HepG2 (cell line): ENCODE results near the gene EMID1. TPM values are rescaled to one million over a fixed set of nuclear protein-coding genes. Genes with fewer than 3 reads are reported as not detected.
A peak's percentile ranks its signal among the peaks of the same experiment; 100 is the strongest.

Source experiments
- AGO1 ChIP-seq: fragments of 200-400 bp; formaldehyde crosslinking; IDR thresholded peaks from 2 replicates; pipeline ENCODE4 v1.6.1; 2017; ENCODE audit warnings: mild to moderate bottlenecking, low read depth, low read length, moderate library complexity; ENCODE audit not compliant: poor library complexity, severe bottlenecking
- CREBL2 ChIP-seq: sonication (generic); formaldehyde crosslinking; IDR thresholded peaks from 2 replicates; pipeline ENCODE4 v1.8.1; 2023; ENCODE audit warnings: missing genetic modification reagents, mild to moderate bottlenecking, borderline replicate concordance
- KDM5B ChIP-seq: sonication (generic); formaldehyde crosslinking; IDR thresholded peaks from 2 replicates; pipeline ENCODE4 v1.4.0; 2020; ENCODE audit warnings: missing genetic modification reagents, mild to moderate bottlenecking, borderline replicate concordance
- KLF6 ChIP-seq: IDR thresholded peaks from 2 replicates; pipeline ENCODE4 v1.8.0; 2016; ENCODE audit warnings: missing biosample characterization, missing genetic modification reagents
- NCOR1 ChIP-seq: fragments of 200-600 bp; sonication (generic); IDR thresholded peaks from 2 replicates; pipeline ENCODE4 v1.7.0; 2017; ENCODE audit warnings: antibody characterized with exemption, low read length, borderline replicate concordance
- PATZ1 ChIP-seq: sonication (generic); formaldehyde crosslinking; IDR thresholded peaks from 2 replicates; pipeline ENCODE4 v1.4.0; 2020; ENCODE audit warnings: missing genetic modification reagents
- PAX8 ChIP-seq: sonication (generic); formaldehyde crosslinking; IDR thresholded peaks from 2 replicates; pipeline ENCODE4 v1.8.0; 2022; ENCODE audit warnings: mild to moderate bottlenecking, missing genetic modification reagents, borderline replicate concordance
- RAD21 ChIP-seq: fragments of 450-650 bp; formaldehyde crosslinking; IDR thresholded peaks from 2 replicates; pipeline ENCODE4 v1.5.0; 2020; ENCODE audit warnings: mild to moderate bottlenecking
- RFXAP ChIP-seq: sonication (generic); formaldehyde crosslinking; IDR thresholded peaks from 2 replicates; pipeline ENCODE4 v1.4.0; 2020; ENCODE audit warnings: missing genetic modification reagents, borderline replicate concordance
- THAP7 ChIP-seq: sonication (generic); formaldehyde crosslinking; IDR thresholded peaks from 2 replicates; pipeline ENCODE4 v1.8.1; 2023; ENCODE audit warnings: mild to moderate bottlenecking, missing genetic modification reagents
- ZBTB2 ChIP-seq: sonication (generic); formaldehyde crosslinking; IDR thresholded peaks from 2 replicates; pipeline ENCODE4 v1.8.0; 2022; ENCODE audit warnings: low read depth, missing genetic modification reagents
- ZEB1 ChIP-seq: IDR thresholded peaks from 2 replicates; pipeline ENCODE4 v1.6.1; 2012; ENCODE audit warnings: mild to moderate bottlenecking, low read depth, inconsistent platforms; ENCODE audit not compliant: insufficient replicate concordance
- ZFAT ChIP-seq: sonication (generic); formaldehyde crosslinking; conservative IDR thresholded peaks from 2 replicates; pipeline ENCODE4 v1.8.1; 2023; ENCODE audit warnings: missing genetic modification reagents, inconsistent platforms
- ZFX ChIP-seq: sonication (generic); formaldehyde crosslinking; IDR thresholded peaks from 2 replicates; pipeline ENCODE4 v1.4.0; 2020; ENCODE audit warnings: mild to moderate bottlenecking, low read depth, missing genetic modification reagents, moderate library complexity
- ZNF547 ChIP-seq: sonication (generic); formaldehyde crosslinking; IDR thresholded peaks from 2 replicates; pipeline ENCODE4 v1.5.1; 2020; ENCODE audit warnings: mild to moderate bottlenecking, missing genetic modification reagents
- ZNF562 ChIP-seq: sonication (generic); formaldehyde crosslinking; IDR thresholded peaks from 2 replicates; pipeline ENCODE4 v1.8.0; 2022; ENCODE audit warnings: missing genetic modification reagents, borderline replicate concordance
- ZNF570 ChIP-seq: sonication (generic); formaldehyde crosslinking; IDR thresholded peaks from 2 replicates; pipeline ENCODE4 v1.4.0; 2020; ENCODE audit warnings: mild to moderate bottlenecking, missing genetic modification reagents, borderline replicate concordance
- ZNF678 ChIP-seq: sonication (generic); formaldehyde crosslinking; IDR thresholded peaks from 2 replicates; pipeline ENCODE4 v1.4.0; 2020; ENCODE audit warnings: mild to moderate bottlenecking, missing genetic modification reagents
- ZNF704 ChIP-seq: sonication (generic); formaldehyde crosslinking; IDR thresholded peaks from 2 replicates; pipeline ENCODE4 v1.8.1; 2023; ENCODE audit warnings: mild to moderate bottlenecking, inconsistent platforms, moderate library complexity, missing genetic modification reagents, borderline replicate concordance
- ZNF784 ChIP-seq: sonication (generic); formaldehyde crosslinking; IDR thresholded peaks from 2 replicates; pipeline ENCODE4 v1.5.1; 2020; ENCODE audit warnings: missing genetic modification reagents, mild to moderate bottlenecking, borderline replicate concordance
- ZNF841 ChIP-seq: sonication (generic); formaldehyde crosslinking; IDR thresholded peaks from 2 replicates; pipeline ENCODE4 v1.8.1; 2023; ENCODE audit warnings: missing genetic modification reagents, borderline replicate concordance
- polyA plus RNA-seq, 8 experiments: library from polyadenylated mRNA; depleted of rRNA in 3 of 8; stranded (reverse) in 7 of 8; unstranded in 1 of 8; fragments of >200 nt; fragmentation: Illumina TruSeq in 4 of 8; extraction: Trizol in 4 of 8; gene quantifications; 2 replicates each; pipeline versions ENCODE4 v1.2.1 to v1.2.3, GENCODE V29; 2011 to 2016; ENCODE audit warnings: low read depth in 4 of 8, missing spikeins in 1 of 8, mixed read lengths in 1 of 8; ENCODE audit not compliant: insufficient read depth in 1 of 8
- total RNA-seq, 5 experiments: library from RNA; depleted of rRNA; stranded (reverse); fragments of >200 nt; fragmentation: Illumina TruSeq; extraction: Trizol; gene quantifications; 2 replicates each; pipeline ENCODE4 v1.2.3, GENCODE V29; 2016; ENCODE audit warnings: low read depth in 1 of 5

EMID1 gene
- total and polyA plus RNA-seq, 2 of the 13 experiments (the other 11 are each of a cell fraction or from before 2014, with no cell fraction given), result 0.45 to 0.82 TPM

- peak; percentile 33; the same call in 1 of the 2 replicates for TF ChIP-seq RAD21 (CRISPR knock-in tag)
- no peak; the same call in 1 of the 2 replicates for TF ChIP-seq ZNF704
- TF ChIP-seq ZNF784 (CRISPR knock-in tag), result peak; percentile 87
- TF ChIP-seq ZNF678 (CRISPR knock-in tag), result peak; percentile 93; the same call in 1 of the 2 replicates
- peak; percentile 38 for TF ChIP-seq AGO1
- peak; percentile 67; the same call in 1 of the 2 replicates for TF ChIP-seq ZNF841 (CRISPR knock-in tag)
- TF ChIP-seq CREBL2 (CRISPR knock-in tag), result 0 out of 2 replicates have a peak, but pooled peaks have one; percentile 83
- TF ChIP-seq RFXAP (CRISPR knock-in tag), result 0 out of 2 replicates have a peak, but pooled peaks have one; percentile 56
- no peak for TF ChIP-seq THAP7 (CRISPR knock-in tag)
- peak; percentile 76; the same call in 1 of the 2 replicates for TF ChIP-seq ZFAT (CRISPR knock-in tag)
- 0 out of 2 replicates have a peak, but pooled peaks have one; percentile 9 for TF ChIP-seq NCOR1
- 0 out of 2 replicates have a peak, but pooled peaks have one; percentile 28 for TF ChIP-seq KDM5B (CRISPR knock-in tag)
- peak; percentile 94 for TF ChIP-seq ZNF547 (CRISPR knock-in tag)
- TF ChIP-seq ZNF562 (CRISPR knock-in tag), result 0 out of 2 replicates have a peak, but pooled peaks have one; percentile 27
- peak; percentile 89; the same call in 1 of the 2 replicates for TF ChIP-seq ZFX (CRISPR knock-in tag)
- TF ChIP-seq ZEB1, result peak; percentile 5
- TF ChIP-seq ZNF570, result 0 out of 2 replicates have a peak, but pooled peaks have one; percentile 28
- TF ChIP-seq ZBTB2, result peak; percentile 72
- TF ChIP-seq PAX8 (CRISPR knock-in tag), result 0 out of 2 replicates have a peak, but pooled peaks have one; percentile 35
- peak; percentile 24; the same call in 1 of the 2 replicates for TF ChIP-seq PATZ1 (CRISPR knock-in tag)
- peak; percentile 87; the same call in 1 of the 2 replicates for TF ChIP-seq KLF6
Measured at GRCh38 chr22:29268511-29269229, 63.0 kb downstream of the EMID1 start (continued).
